ENCODE data around the gene SBNO1.

DNA sequence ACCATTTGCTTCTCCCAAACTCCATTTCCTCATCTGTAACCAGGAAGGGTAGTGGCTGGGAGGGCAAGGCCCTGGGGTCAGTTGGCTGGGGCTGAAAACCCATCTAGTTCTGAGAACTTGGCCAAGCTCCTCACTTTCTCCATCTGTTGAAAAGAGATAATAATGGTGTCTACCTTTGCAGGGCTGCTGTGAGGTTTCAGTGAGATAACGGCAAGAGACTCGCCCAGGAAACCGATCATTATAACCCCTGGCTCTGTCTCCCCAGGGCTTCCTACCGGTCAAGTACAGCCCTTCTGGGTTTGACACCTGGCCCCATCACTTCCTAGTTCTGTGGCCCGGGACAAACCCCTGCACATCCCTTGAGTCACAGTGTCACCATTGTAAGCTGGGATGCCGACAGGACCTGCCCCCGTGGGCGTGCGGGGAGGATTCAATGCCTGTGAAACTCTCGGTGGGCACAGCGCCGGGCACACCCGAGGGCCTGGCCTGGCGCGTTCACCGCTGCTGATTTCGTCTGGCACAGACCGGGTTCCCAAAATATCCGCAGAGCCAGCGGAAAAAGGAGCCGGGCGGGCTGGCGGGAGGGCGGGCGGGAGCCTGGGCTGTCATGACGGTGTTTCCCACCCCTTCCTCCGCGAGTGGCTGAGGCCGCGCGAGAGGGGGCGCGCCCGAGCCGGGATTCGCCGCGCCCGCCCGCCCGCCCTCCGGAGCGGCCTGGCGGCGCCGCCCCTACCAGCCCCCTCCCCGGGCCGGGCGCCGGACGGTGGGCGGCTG is 23.7 kb upstream of the SBNO1 start:
- TF ChIP-seq, protein P1, sequence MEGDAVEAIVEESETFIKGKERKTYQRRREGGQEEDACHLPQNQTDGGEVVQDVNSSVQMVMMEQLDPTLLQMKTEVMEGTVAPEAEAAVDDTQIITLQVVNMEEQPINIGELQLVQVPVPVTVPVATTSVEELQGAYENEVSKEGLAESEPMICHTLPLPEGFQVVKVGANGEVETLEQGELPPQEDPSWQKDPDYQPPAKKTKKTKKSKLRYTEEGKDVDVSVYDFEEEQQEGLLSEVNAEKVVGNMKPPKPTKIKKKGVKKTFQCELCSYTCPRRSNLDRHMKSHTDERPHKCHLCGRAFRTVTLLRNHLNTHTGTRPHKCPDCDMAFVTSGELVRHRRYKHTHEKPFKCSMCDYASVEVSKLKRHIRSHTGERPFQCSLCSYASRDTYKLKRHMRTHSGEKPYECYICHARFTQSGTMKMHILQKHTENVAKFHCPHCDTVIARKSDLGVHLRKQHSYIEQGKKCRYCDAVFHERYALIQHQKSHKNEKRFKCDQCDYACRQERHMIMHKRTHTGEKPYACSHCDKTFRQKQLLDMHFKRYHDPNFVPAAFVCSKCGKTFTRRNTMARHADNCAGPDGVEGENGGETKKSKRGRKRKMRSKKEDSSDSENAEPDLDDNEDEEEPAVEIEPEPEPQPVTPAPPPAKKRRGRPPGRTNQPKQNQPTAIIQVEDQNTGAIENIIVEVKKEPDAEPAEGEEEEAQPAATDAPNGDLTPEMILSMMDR (IDR thresholded peaks at IDR 0.05), result peak in 3 of 5 experiments; percentile 17 to 34 (median 33)
- TF ChIP-seq EP300 (IDR thresholded peaks at IDR 0.05), result peak in 1 of 2 donors; percentile 61

Data from tibial nerve (tissue), 4 donors.